Measurements from ENCODE around the gene FBXO47.

- TF ChIP-seq CTCF (conservative IDR thresholded peaks at IDR 0.05; ENCODE audit: low read depth, low read length) (no peak), EZH2 (IDR thresholded peaks at IDR 0.05; ENCODE audit: borderline replicate concordance, low read depth, low read length, poor library complexity, severe bottlenecking) (no peak)
Observed at GRCh38 chr17:38918916-38919315, 48.3 kb downstream of the FBXO47 start.

All from A673 (cell line).